Activated naive CD4-positive, alpha-beta T cell treated with anti-CD3 and anti-CD28 coated beads for 36 hours (primary cell): Measurements from ENCODE around the gene NAT8. TPM values are rescaled to one million over a fixed set of nuclear protein-coding genes. Genes with fewer than 3 reads are reported as not detected.
A peak's percentile ranks its signal among the peaks of the same experiment; 100 is the strongest.
"Not testable (repeated sequence)": the region's sequence is repeated elsewhere in the genome, so short reads cannot be mapped to it uniquely, and the experiment has no call there.

Source experiments
- CTCF ChIA-PET: fragments of 350-600 bp; sonication (Branson Sonifier 250); formaldehyde crosslinking; loops from one replicate; lab custom pipeline; 2021; ENCODE audit warnings: antibody characterized with exemption; lab: Charles Lee
- DNase-seq: peaks from one replicate; pipeline ENCODE4 v3.0.0-alpha.2; 2020
- H3K27ac Mint-ChIP-seq: one replicate; pipeline ENCODE4 v1.8.0; 2021; ENCODE audit warnings: mild to moderate bottlenecking, mixed read lengths
- H3K27me3 Mint-ChIP-seq: one replicate; pipeline ENCODE4 v1.8.0; 2021; ENCODE audit warnings: low read depth, mixed read lengths
- H3K36me3 Mint-ChIP-seq: one replicate; pipeline ENCODE4 v1.8.0; 2021; ENCODE audit warnings: low read depth, mixed read lengths
- H3K4me1 Mint-ChIP-seq: one replicate; pipeline ENCODE4 v1.8.0; 2021; ENCODE audit warnings: low read depth, mixed read lengths
- H3K4me3 Mint-ChIP-seq: one replicate; pipeline ENCODE4 v1.8.0; 2021; ENCODE audit warnings: mild to moderate bottlenecking, moderate library complexity, mixed read lengths
- H3K9me3 Mint-ChIP-seq: one replicate; pipeline ENCODE4 v1.8.0; 2021; ENCODE audit warnings: mixed read lengths
- intact Hi-C: fragments of 100-400 bp; cut with micrococcal nuclease; formaldehyde crosslinking; loops from one replicate; pipeline ENCODE4 v1.15.1; 2023
- total RNA-seq, 2 experiments: library from RNA; stranded (reverse); gene quantifications; one replicate each; pipeline ENCODE4 v1.2.3, GENCODE V29; 2021

NAT8 gene
- total RNA-seq, 2 experiments from 2014 or later, result not detected

- H3K27ac Mint-ChIP-seq, H3K4me1 Mint-ChIP-seq, H3K36me3 Mint-ChIP-seq, H3K27me3 Mint-ChIP-seq, H3K9me3 Mint-ChIP-seq, intact Hi-C loops, CTCF ChIA-PET, H3K4me3 Mint-ChIP-seq, DNase-seq: not testable (repeated sequence)
These were observed 13.7 kb downstream of the NAT8 start for GRCh38 chr2:73628493-73628892.

- H3K36me3 Mint-ChIP-seq, DNase-seq, intact Hi-C loops, H3K4me1 Mint-ChIP-seq, H3K4me3 Mint-ChIP-seq, H3K27ac Mint-ChIP-seq, H3K27me3 Mint-ChIP-seq, H3K9me3 Mint-ChIP-seq: not testable (repeated sequence)
- CTCF ChIA-PET, result interaction anchor here (0.6 kb wide), 1 partner anchor 60 kb away, joined by 4 read pairs; no protein-coding TSS in a partner anchor
These were observed 16.0 kb downstream of the NAT8 start for GRCh38 chr2:73626237-73626636.

GRCh38 chr2:73624625-73625024, 17.6 kb downstream of the NAT8 start:
- H3K4me1 Mint-ChIP-seq, intact Hi-C loops, H3K27ac Mint-ChIP-seq, CTCF ChIA-PET, H3K36me3 Mint-ChIP-seq, H3K27me3 Mint-ChIP-seq, DNase-seq, H3K9me3 Mint-ChIP-seq, H3K4me3 Mint-ChIP-seq: not testable (repeated sequence)

GRCh38 chr2:73624036-73624435, 18.2 kb downstream of the NAT8 start:
- DNase-seq, H3K9me3 Mint-ChIP-seq, H3K27ac Mint-ChIP-seq, H3K36me3 Mint-ChIP-seq, CTCF ChIA-PET, intact Hi-C loops, H3K4me3 Mint-ChIP-seq, H3K27me3 Mint-ChIP-seq, H3K4me1 Mint-ChIP-seq: not testable (repeated sequence)

- H3K36me3 Mint-ChIP-seq, H3K9me3 Mint-ChIP-seq, H3K27ac Mint-ChIP-seq, H3K4me1 Mint-ChIP-seq, intact Hi-C loops, H3K4me3 Mint-ChIP-seq, H3K27me3 Mint-ChIP-seq: not testable (repeated sequence)
- DNase-seq, result peak; percentile 20
- CTCF ChIA-PET, result interaction anchor here (1.2 kb wide), 1 partner anchor 9 kb away, joined by 3 read pairs; no protein-coding TSS in a partner anchor
These were observed 22.3 kb downstream of the NAT8 start for GRCh38 chr2:73619925-73620324.

GRCh38 chr2:73614997-73615396, 27.2 kb downstream of the NAT8 start:
- Mint-ChIP-seq H3K27me3 (no peaks in the 10 kb centered on the region), H3K4me1 (peaks cover 11% of the 10 kb centered on the region), H3K36me3 (peaks cover 7% of the 10 kb centered on the region), H3K9me3 (no peaks in the 10 kb centered on the region), H3K4me3 (no peak overlapping the region), H3K27ac (no peak overlapping the region)
- CTCF ChIA-PET, result interaction anchor here (1.0 kb wide), 1 partner anchor 15 kb away, joined by 4 read pairs; no protein-coding TSS in a partner anchor
- DNase-seq, result no peak
- intact Hi-C loops, result loop anchor here (1.0 to 2.0 kb wide), 3 partner anchors 12 to 322 kb away; partner anchors contain the start of gene EGR4

DNA sequence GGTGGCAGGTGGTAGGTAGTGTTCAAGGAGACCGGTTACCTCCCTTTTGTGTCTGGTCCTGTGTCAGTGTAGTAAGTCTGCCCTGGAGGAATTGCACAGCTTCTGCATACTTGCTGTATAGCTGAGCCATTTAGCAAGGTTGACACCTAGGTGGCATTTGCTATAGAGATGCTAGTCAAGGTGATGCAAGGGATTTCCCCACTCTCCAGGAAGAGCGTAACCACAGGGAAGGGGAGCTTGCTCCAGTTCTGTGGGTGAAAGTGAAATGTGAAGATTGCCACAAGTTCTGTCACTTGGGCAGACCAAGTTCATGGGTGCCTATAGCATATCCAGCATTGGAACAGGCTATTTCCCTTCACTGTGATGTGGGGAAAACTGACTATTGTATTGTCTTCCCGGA, 28.1 kb downstream of the NAT8 start:
- Mint-ChIP-seq H3K9me3 (no peaks in the 10 kb centered on the region), H3K27ac (no peak overlapping the region), H3K27me3 (no peaks in the 10 kb centered on the region), H3K36me3 (peaks cover 7% of the 10 kb centered on the region), H3K4me1 (peaks cover 11% of the 10 kb centered on the region), H3K4me3 (no peak overlapping the region)
- CTCF ChIA-PET, result interaction anchor here (1.0 kb wide), 1 partner anchor 16 kb away, joined by 4 read pairs; no protein-coding TSS in a partner anchor
- intact Hi-C loops, result loop anchor here (1.0 to 2.0 kb wide), 3 partner anchors 11 to 321 kb away; partner anchors contain the start of gene EGR4
- DNase-seq, result peak; percentile 58

DNA sequence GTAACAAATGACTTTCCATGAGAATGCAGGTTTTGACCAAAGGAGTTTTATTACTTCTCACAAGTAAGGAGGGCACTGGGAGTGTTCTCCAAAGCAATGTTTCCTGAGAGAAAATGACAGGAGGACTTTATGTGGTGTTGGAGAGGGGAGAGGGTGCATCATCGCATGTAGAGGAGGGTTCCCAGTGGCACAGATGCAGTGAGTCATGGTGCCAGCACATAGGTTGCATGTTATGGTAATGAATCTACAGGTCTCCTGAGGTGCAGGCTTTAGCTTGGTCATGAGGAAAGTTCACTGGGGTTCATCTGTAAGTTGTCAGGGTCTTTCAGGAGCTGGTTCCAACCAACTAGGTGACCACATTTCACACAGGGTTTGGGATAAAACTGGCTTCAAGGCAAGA, 30.4 kb downstream of the NAT8 start:
- Mint-ChIP-seq H3K9me3 (no peaks in the 10 kb centered on the region), H3K27ac (no peak overlapping the region), H3K27me3 (no peaks in the 10 kb centered on the region), H3K36me3 (peaks cover 14% of the 10 kb centered on the region), H3K4me3 (no peak overlapping the region), H3K4me1 (peaks cover 11% of the 10 kb centered on the region)
- CTCF ChIA-PET, result no interaction called here
- intact Hi-C loops, result no loop called here
- DNase-seq, result no peak

DNA sequence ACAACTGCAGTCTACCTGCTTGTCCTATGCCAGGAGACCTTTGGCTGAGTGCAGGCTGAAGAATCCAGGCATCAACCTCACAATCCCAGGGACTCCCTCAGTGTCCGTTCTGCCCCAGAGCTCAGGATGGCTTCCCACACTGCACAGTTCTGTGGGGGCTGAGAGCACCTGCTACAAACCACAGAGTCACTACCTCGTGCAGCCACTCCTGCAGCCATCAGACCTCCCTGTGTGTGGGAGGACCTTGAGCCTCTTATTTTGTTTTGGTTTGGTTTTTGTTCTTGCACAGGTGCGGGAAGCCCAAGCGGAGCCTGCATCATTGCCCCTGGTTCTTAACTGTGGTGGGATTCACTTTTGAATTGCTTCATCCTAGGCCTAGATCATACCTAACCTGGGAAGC, 31.0 kb downstream of the NAT8 start:
- Mint-ChIP-seq H3K36me3 (peaks cover 14% of the 10 kb centered on the region), H3K4me1 (peaks cover 11% of the 10 kb centered on the region), H3K9me3 (no peaks in the 10 kb centered on the region), H3K27me3 (no peaks in the 10 kb centered on the region), H3K27ac (no peak overlapping the region), H3K4me3 (no peak overlapping the region)
- no peak for DNase-seq
- intact Hi-C loops, result no loop called here
- CTCF ChIA-PET, result no interaction called here

DNA sequence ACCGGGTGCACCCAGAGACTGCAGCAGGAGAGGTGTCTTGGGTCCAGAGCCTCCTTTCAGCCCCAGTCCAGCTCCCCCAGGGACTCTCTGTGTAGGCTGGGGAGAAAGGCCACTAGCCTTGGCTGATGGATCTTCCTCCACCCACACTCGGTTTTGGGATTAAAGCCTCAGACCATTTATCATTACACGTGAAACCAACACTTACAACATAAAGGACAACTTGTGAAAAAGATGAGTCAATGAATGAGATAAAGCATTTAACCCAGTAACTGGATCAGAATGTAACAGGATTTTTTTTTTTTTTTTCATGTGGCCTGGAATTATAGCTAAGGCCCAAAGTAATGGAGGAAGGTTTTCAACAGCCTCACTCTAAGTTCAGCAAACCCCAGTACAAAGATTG, 32.1 kb downstream of the NAT8 start:
- Mint-ChIP-seq H3K36me3 (peaks cover 16% of the 10 kb centered on the region), H3K9me3 (no peaks in the 10 kb centered on the region), H3K4me3 (no peak overlapping the region), H3K27ac (no peak overlapping the region), H3K27me3 (no peaks in the 10 kb centered on the region), H3K4me1 (peaks cover 11% of the 10 kb centered on the region)
- CTCF ChIA-PET, result no interaction called here
- DNase-seq, result no peak
- intact Hi-C loops, result no loop called here

- CTCF ChIA-PET, H3K9me3 Mint-ChIP-seq, H3K27ac Mint-ChIP-seq, DNase-seq, H3K27me3 Mint-ChIP-seq, H3K4me3 Mint-ChIP-seq, H3K4me1 Mint-ChIP-seq: not testable (repeated sequence)
- intact Hi-C loops, result loop anchor here (5.0 kb wide), 1 partner anchor 217 kb away; the partner anchor contains the start of gene ALMS1
- H3K36me3 Mint-ChIP-seq, result peaks cover 27% of the 10 kb centered on the region
These were observed 37.6 kb downstream of the NAT8 start for GRCh38 chr2:73604589-73604988.

DNA sequence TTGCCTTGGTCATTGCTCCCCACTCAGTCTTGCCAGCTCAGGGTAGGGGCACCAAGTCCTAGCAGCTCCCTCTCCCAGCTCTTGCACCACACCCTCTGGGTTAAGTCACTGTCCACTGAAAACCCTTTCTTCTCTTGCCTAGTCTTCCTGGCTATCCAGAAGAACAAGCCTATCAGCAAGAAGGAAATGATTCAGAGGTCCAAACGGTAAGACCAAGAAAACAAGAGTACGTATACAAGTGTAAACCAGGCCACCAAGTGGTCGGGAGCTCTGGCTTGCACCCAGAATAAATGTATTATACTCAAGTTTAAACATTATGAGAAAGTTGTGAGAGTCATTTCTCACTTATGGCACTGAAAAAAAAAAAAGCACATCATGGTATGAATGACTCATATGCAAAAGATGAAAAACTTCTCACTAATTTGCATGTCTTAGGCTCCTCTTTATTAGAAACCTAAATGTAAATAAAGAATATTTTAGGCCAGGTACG, 39.1 kb downstream of the NAT8 start:
- intact Hi-C loops, result loop anchor here (1.0 to 5.0 kb wide), 2 partner anchors 11 to 216 kb away; partner anchors contain the start of gene ALMS1
- H3K27me3 Mint-ChIP-seq, H3K9me3 Mint-ChIP-seq, H3K4me1 Mint-ChIP-seq, H3K4me3 Mint-ChIP-seq: not testable (repeated sequence)
- peak overlapping the region; percentile 56 for H3K27ac Mint-ChIP-seq
- H3K36me3 Mint-ChIP-seq, result peaks cover 23% of the 10 kb centered on the region
- CTCF ChIA-PET, result interaction anchor here (0.6 to 1.4 kb wide), 4 partner anchors 33 to 1276 kb away, joined by 3 to 5 read pairs (median 4); no protein-coding TSS in a partner anchor
- peak; percentile 53 for DNase-seq

DNA sequence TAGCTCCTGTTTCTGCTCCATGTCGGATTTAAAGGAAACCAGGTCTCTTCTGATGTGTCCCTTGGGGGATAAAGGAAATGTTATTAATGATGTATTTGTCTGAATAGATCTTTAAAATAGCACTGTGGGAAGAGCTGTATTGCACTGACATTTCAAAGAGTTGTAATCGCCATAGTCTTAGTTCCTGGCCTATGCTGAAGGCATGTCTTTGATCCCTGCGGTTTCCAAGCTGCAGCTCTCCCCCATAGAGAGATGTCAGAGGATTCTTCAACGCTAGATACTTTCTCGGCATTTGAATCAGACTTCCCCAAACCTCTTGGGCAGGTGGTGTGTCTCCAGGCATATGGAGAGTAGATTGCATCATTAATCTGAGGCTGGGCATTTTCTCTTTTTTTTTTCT, 40.4 kb downstream of the NAT8 start:
- no peaks in the 10 kb centered on the region for H3K27me3 Mint-ChIP-seq
- H3K9me3 Mint-ChIP-seq, result no peaks in the 10 kb centered on the region
- no peak overlapping the region for H3K27ac Mint-ChIP-seq
- no peak for DNase-seq
- intact Hi-C loops, result loop anchor here (5.0 kb wide), 1 partner anchor 214 kb away; the partner anchor contains the start of gene ALMS1
- H3K36me3 Mint-ChIP-seq, result peaks cover 20% of the 10 kb centered on the region
- CTCF ChIA-PET, result no interaction called here
- H3K4me3 Mint-ChIP-seq, result no peak overlapping the region
- H3K4me1 Mint-ChIP-seq, result peaks cover 6% of the 10 kb centered on the region
